NT2/D1 (cell line): ENCODE measurements around the gene SAMD9L.

Experiments used
- SUZ12 ChIP-seq: IDR thresholded peaks from 2 replicates; pipeline ENCODE4 v1.6.1; 2011; ENCODE audit not compliant: insufficient read length, insufficient read depth; ENCODE audit errors: extremely low read depth
- YY1 ChIP-seq: IDR thresholded peaks from 2 replicates; pipeline ENCODE4 v1.6.1; 2011; ENCODE audit not compliant: insufficient read length, insufficient read depth
- ZNF274 ChIP-seq: IDR thresholded peaks from 2 replicates; pipeline ENCODE4 v1.6.1; 2011; ENCODE audit warnings: mild to moderate bottlenecking, low read depth, low read length

DNA sequence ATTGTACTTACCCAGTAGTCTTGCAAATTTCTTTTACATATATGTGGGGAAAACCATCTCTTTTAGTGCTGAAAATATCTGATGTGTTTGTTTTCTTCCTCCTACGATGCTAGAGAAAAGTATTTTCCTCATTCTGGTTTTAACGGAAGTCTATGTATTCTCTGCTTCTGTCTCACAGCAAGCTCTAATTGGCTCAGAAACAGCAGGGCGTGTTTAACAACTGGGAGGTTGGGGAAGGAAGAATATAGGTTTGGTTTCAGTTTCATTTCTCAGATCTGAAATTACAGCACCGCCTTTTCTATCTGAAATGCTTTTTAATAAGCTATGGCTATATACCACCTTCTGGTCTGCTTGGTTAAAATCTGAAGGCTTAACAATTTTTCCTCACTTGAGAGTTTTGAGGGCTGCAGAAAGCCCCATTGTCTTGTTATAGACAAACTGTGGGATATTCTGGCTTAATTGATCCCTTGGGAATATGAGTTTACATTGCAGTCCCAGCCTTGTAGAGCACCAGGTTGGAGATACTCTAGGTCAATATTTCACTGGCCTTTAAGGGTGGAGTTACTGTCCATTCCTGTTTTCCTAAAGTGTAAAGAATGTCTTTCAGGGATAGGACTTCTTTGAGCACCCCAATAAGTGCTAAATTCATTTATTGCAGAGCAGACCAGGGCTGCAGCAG, 30.2 kb downstream of the SAMD9L start, which contains the start of gene SAMD9:
- TF ChIP-seq ZNF274 = no peak
- TF ChIP-seq YY1 = no peak
- no peak for TF ChIP-seq SUZ12
